Right forelimb (tissue), 1 donor: ENCODE results near the gene TDRD12.
"Not testable (repeated sequence)": the region's sequence is repeated elsewhere in the genome, so short reads cannot be mapped to it uniquely, and the experiment has no call there.

Source experiments
- DNase-seq: peaks from one replicate; pipeline ENCODE4 v3.0.0-alpha.2; 2018

Gene TDRD12

DNA sequence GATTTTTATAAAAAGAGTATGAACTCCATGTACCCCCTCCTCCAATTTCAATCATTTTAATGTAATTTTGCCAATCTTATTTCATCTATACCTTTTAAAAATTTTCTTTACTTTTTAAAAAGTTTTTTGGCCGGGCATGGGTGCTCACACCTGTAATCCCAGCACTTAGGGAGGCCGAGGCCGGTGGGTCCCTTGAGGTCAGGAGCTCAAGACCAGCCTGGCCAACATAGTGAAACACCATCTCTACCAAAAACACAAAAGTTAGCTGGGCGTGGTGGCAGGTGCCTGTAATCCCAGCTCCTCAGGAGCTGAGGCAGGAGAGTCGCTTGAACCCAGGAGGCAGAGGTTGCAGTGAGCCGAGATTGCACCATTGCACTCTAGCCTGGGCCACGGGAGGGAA is 113.8 kb downstream of the TDRD12 start:
- not testable (repeated sequence) for DNase-seq

DNA sequence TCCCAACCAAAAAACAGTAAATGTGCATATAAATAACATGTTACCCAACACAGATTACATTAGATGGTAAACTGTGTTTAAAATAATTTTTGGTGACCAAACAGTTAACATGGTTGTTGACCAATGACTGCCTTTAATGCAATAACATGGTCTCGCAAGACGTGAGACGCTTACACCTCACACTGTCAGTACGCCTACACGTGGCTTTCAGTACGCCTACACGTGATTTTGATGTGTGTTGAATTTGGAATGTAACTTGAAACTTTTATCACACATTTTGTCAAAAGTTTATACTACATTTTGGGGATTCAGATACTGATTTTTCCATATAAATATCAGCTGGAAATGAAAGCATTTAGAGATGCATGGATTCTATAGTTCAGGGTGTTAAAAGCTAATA is 118.0 kb downstream of the TDRD12 start:
- DNase-seq, result no peak

- no peak for DNase-seq
Observed at GRCh38 chr19:32842061-32842460, 122.5 kb downstream of the TDRD12 start.

GRCh38 chr19:32843716-32844245 is 124.2 kb downstream of the TDRD12 start:
- no peak for DNase-seq

DNA sequence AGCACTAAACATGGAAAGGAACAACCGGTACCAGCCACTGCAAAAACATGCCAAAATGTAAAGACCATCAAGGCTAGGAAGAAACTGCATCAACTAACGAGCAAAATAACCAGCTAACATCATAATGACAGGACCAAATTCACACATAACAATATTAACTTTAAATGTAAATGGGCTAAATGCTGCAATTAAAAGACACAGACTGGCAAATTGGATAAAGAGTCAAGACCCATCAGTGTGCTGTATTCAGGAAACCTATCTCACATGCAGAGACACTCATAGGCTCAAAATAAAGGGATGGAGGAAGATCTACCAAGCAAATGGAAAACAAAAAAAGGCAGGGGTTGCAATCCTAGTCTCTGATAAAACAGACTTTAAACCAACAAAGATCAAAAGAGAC is 128.5 kb downstream of the TDRD12 start:
- DNase-seq, result not testable (repeated sequence)

- no peak for DNase-seq
Observed at GRCh38 chr19:32852216-32852615, 132.6 kb downstream of the TDRD12 start.

GRCh38 chr19:32856818-32857217 is 137.3 kb downstream of the TDRD12 start:
- not testable (repeated sequence) for DNase-seq

GRCh38 chr19:32857584-32857983 is 138.0 kb downstream of the TDRD12 start:
- DNase-seq, result no peak

GRCh38 chr19:32858155-32858554 is 138.6 kb downstream of the TDRD12 start:
- no peak for DNase-seq

DNA sequence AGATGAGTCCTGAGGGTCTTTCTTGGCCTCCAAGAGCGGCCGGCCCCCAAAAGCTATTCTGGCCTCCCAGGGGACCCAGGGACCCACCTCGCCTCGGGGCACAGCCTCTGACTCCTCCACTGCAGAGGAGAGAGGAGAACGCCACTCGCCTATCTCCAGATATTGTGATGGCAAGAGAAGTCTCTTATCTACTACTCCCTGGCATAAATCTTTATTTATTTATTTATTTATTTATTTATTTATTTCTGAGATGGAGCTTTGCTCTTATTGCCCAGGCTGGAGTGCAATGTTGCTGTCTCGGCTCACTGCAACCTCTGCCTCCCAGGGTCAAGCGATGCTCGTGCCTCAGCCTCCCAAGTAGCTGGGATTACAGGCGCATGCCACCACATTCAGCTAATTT is 139.0 kb downstream of the TDRD12 start:
- no peak for DNase-seq

DNA sequence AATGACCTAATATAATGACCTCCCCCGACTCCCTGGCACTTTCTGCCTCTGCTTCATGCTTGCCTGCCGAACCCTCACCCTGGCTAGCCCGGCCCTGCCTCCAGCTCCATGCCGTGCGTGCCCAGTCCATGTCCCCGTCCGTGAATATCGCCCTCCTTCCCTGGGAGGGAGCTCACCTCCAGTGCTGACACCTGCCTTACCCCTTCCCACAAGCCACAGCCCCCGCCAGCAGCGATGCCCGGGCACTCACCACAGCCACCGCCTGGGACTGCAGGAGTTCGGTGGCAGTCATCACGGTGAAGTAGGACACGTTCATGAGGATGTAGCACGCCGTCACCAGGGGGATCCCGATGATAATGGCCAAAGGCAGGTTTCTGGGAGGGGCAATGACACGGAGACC is 140.0 kb downstream of the TDRD12 start:
- DNase-seq, result no peak

DNA sequence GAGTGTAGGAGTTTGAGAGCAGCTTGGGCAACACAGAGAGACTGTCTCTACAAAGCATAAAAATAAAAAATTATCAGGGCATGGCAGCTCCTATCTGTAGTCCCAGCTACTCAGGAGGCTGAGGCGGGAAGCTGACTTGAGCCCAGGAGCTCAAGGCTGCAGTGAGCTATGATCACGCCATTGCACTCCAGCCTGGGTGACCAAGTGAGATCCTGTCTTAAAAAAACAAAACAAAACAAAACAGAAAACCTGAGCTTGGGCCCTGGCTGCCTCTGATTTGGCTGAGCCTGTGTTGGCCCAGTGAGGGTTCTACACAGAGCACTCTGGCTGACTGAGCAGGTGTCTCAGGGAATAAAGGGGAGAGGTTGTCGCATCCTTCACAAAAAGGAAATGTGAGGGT is 142.0 kb downstream of the TDRD12 start:
- no peak for DNase-seq

GRCh38 chr19:32862173-32862572 is 142.6 kb downstream of the TDRD12 start:
- no peak for DNase-seq

GRCh38 chr19:32862741-32863140 is 143.2 kb downstream of the TDRD12 start:
- no peak for DNase-seq

DNA sequence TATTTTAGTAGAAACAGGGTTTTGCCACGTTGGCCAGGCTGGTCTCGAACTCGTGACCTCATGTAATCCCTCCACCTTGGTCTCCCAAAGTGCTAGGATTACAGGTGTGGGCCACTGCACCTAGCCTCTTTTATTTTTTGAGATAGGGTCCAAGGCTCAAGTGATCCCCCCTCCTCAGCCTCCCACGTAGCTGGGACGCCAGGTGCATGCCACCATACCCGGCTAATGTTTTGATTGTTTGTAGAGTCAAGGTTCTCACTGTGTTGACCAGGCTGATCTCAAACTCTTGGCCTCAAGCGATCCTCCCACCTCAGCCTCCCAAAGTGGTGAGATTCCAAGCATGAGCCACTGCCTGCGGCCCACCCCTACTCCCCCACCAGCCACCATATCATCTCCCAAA is 143.7 kb downstream of the TDRD12 start:
- no peak for DNase-seq

DNA sequence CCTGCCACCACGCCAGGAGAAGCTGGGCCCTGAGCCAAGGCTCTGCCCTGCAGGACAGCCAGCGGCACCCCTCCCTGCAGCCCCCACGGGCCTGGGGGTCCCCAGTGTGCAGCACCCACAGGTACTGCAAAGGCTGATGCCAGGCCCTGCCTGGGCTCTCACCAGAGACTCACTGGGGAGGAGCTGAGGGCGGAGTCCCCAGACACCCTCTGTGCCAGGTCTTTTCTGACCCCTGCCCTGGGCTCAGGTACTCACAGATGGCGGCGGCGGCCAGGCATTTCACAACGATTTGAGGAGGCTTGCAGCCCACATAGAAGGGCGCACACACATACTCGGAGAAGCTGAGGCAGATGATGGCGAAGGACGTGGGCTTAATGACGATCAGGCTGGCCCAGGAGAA is 144.3 kb downstream of the TDRD12 start:
- DNase-seq, result no peak

DNA sequence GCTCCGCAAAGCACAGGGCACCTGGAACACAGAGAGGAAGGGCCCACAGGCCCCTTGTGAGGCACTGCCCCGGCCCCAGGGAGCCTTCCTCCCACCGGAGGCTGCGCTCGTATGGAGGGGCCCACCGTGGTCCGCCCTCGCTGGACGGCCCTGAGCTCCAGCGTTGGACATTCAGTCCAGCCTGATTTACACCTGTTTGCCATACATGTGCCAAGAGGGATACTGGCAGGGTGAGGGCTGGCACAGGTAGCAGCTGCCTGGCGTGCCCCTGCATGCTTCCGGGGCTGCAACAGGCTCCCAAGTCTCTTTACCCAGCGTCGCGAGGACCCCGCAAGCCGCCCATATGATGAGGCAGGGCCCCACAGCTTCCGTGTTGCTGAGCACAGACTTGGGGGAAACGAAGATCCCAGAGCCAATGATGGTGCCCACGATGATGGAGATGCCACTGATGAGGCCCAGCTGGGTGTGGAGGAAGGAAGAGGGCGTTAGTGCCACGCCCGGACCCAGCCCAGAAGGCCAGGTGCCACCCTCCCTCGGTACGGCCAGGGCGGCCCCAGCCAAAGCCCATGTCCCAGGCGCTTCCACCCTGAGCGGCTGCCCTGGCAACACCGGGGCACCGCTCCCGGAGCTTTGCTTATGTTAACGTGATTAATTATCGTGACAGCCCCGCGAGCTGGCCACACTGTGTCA is 144.9 kb downstream of the TDRD12 start:
- no peak for DNase-seq

- no peak for DNase-seq
Observed at GRCh38 chr19:32865326-32865725, 145.8 kb downstream of the TDRD12 start.

GRCh38 chr19:32866061-32866460 is 146.5 kb downstream of the TDRD12 start:
- no peak for DNase-seq

DNA sequence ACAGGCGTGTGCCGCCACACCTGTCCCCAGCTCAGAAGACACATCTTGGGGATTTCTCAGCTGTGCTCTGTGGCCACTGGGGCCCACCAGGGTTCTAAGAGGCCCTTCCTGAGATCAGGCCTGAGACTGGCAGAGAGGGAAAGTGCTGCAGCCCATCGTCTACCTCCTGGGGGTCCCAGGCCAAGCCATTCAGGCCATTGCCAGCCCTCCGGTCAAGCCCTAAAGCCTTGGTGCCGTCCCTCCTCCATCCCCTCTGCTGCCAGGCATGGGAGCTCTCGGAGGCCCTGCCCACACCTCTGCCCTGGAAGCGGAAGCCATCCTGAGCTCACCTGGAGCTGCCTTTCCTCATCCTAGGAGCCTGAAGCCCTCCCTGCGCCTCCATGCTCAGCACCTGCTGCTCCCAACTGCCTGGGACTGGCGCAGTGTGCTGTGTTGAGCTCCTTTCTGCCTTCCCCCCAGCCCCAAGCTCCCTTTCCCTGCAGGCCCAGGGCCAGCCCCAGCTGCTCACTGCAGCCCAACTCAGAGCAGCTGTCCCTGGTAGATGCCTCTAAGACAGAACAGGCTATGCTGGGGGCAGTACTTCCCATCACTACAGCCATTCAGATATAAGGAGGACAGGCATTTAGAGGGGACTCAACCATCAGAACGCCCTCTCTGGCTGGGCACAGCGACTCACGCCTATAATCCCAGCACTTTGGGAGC is 147.1 kb downstream of the TDRD12 start:
- DNase-seq, result no peak

DNA sequence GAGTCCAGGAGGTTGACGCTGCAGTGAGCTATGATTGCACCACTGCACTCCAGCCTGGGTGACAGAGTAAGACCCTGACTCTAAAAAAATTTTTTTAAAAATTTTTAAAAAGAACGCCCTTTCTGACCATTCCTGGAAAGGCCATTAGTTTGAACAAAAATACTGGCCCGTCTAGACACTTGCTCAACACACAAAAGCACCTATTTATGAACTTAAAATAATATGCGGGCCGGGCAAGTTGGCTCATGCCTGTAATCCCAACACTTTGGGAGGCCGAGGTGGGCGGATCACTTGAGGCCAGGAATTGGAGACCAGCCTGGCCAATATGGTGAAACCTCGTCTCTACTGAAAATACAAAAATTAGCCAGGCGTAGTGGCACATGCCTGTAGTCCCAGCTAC is 147.9 kb downstream of the TDRD12 start:
- DNase-seq, result not testable (repeated sequence)

DNA sequence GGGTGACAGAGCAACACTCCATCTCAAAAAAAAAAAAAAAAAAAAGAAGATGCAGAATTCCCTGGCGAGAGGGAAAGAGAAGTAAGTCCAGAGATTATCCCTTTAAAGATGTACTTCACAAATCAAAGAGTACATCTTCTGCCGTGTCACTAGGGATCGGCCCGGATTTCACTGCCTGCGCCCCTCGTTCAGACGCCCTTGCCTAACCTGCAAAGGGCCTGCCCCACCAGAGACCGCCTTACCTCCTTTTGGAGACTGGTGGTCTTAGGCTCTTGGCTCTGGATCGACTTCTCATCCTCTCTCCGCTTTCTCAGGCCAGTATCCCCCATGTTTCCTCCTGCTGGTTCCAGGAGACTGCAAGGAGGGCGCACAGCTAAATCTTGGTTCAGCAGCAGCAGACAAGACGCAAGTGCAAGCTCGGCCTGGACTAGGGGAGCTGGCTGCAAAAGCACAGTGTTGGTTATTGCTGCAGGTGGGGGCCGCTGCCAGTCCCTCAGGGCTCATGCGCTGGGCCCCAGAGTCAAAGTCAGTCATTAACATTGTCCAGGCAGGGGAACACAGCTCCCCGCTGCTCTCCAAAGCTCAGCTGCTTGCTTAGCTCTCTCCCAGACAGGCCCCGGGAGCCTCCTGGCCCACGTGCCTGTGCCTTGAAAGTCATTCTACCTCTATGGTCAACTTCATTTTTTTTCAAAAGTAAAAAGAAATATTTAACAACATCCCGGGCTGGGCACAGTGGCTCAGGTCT is 148.8 kb downstream of the TDRD12 start:
- no peak for DNase-seq

DNA sequence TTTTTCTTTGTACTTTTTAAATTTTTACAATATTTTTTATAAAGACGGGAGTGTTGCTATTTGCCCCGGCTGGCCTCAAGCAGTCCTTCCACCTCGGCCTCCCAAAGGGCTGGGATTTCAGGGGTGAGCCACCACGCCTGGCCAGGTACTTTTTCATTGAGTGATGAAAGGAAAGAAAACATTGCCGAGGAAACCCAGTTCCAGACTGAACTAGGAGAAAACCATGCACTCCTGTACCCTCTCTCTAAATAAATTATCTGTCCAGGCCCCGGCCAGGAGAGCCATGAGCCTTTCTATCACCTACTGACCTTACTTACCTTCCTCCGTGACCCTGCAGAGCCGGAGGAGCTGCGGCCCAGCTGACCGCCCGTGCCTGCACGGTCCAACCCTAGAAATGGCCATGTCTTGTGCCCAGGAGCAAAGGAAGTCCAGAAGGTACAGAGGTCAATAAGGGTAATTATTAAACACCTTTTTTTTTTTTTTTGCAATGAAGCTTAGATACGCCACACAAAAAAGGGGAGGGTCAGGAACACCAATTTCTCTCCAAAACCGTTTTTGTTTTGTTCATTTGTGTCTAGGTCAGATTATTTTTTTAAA is 149.9 kb downstream of the TDRD12 start, which contains the start of gene SLC7A9:
Gene SLC7A9 (minus strand): TSS at position 399 of the 597 bp plus-strand sequence. CDS start 1,233 bp downstream, outside the sequence.
- no peak for DNase-seq
